PFSK-1 (cell line): ENCODE measurements around the gene HSD17B12.

Source experiments
- FOXP2 ChIP-seq: optimal IDR thresholded peaks from 2 replicates; pipeline ENCODE3; 2011; ENCODE audit warnings: borderline replicate concordance, control low read depth, inconsistent platforms; ENCODE audit not compliant: insufficient read depth; ENCODE audit errors: extremely low read length, extremely low read depth
- POLR2AphosphoS5 ChIP-seq: IDR thresholded peaks from 2 replicates; pipeline ENCODE4 v1.6.1; 2012; ENCODE audit warnings: low read depth, mild to moderate bottlenecking, control low read depth, low read length, moderate library complexity
- REST ChIP-seq, 2 experiments: IDR thresholded peaks; 2 replicates each; pipeline versions ENCODE4 v1.6.1 to v1.8.0; 2011 to 2012; ENCODE audit warnings: low read depth in 2 of 2, low read length in 2 of 2, control low read depth in 1 of 2, inconsistent platforms in 1 of 2, mild to moderate bottlenecking in 1 of 2, moderate library complexity in 1 of 2; ENCODE audit not compliant: insufficient read depth in 1 of 2
- SIN3A ChIP-seq: IDR thresholded peaks from 2 replicates; pipeline ENCODE4 v1.6.1; 2012; ENCODE audit warnings: mild to moderate bottlenecking, low read length, moderate library complexity, borderline replicate concordance; ENCODE audit not compliant: insufficient read depth
- TAF1 ChIP-seq: IDR thresholded peaks from 2 replicates; pipeline ENCODE4 v1.6.1; 2012; ENCODE audit warnings: low read length, control low read depth, borderline replicate concordance; ENCODE audit not compliant: insufficient read depth

GRCh38 chr11:43706631-43707030, 26.1 kb downstream of the HSD17B12 start:
- TF ChIP-seq POLR2AphosphoS5, result no peak
- no peak for TF ChIP-seq SIN3A
- TF ChIP-seq REST (IDR thresholded peaks at IDR 0.05; ENCODE audit: insufficient read depth in 1 of 2, low read depth in 2 of 2, low read length in 2 of 2), result no peak
- TF ChIP-seq TAF1, result no peak
- TF ChIP-seq FOXP2, result no peak
